H1 (cell line): Measurements from ENCODE around the gene TSR3. TPM values are rescaled to one million over a fixed set of nuclear protein-coding genes. Genes with fewer than 3 reads are reported as not detected.

Experiments used
- CTCF ChIA-PET: fragments of 300-600 bp; sonication (Branson Sonifier 250); formaldehyde crosslinking; loops from one replicate; lab custom pipeline; 2021; ENCODE audit not compliant: partially characterized antibody; lab: Charles Lee
- POLR2A ChIA-PET: fragments of 300-600 bp; sonication (Branson Sonifier 250); formaldehyde crosslinking; loops from one replicate; lab custom pipeline; 2021; ENCODE audit warnings: inconsistent platforms; ENCODE audit not compliant: partially characterized antibody; lab: Charles Lee
- DNase-seq, 2 experiments: peaks; one replicate each; pipeline versions ENCODE4 v3.0.0 to v3.0.0-alpha.2; 2010 to 2022; ENCODE audit warnings: low spot score in 2 of 2, low read depth in 1 of 2, mixed read lengths in 1 of 2
- FAIRE-seq: peaks from 2 replicates; lab custom pipeline; 2011; peaks lifted over from hg19 to GRCh38; lab: Jason Lieb, UNC
- H2AFZ ChIP-seq: 2 replicates; pipeline ENCODE4 v1.8.1; 2012; ENCODE audit warnings: low read length, inconsistent platforms
- H2AK5ac ChIP-seq: 2 replicates; pipeline ENCODE4 v1.6.1; 2013; ENCODE audit warnings: low read depth, low read length
- H2BK120ac ChIP-seq: replicated peaks from 2 replicates; pipeline ENCODE3; 2013; ENCODE audit warnings: low read depth, low read length, inconsistent platforms
- H2BK12ac ChIP-seq: 2 replicates; pipeline ENCODE4 v1.6.1; 2013; ENCODE audit warnings: low read depth, low read length
- H2BK15ac ChIP-seq: 2 replicates; pipeline ENCODE4 v1.6.1; 2013; ENCODE audit warnings: low read length
- H2BK20ac ChIP-seq: 2 replicates; pipeline ENCODE4 v1.6.1; 2013; ENCODE audit warnings: low read length
- H2BK5ac ChIP-seq: 2 replicates; pipeline ENCODE4 v1.6.1; 2013; ENCODE audit warnings: low read depth, low read length
- H3K14ac ChIP-seq: 2 replicates; pipeline ENCODE4 v1.6.1; 2013; ENCODE audit warnings: inconsistent platforms; ENCODE audit not compliant: insufficient read length
- H3K18ac ChIP-seq: 2 replicates; pipeline ENCODE4 v1.6.1; 2013; ENCODE audit warnings: low read length; ENCODE audit errors: extremely low read depth
- H3K23ac ChIP-seq: 2 replicates; pipeline ENCODE4 v1.6.1; 2013; ENCODE audit warnings: inconsistent platforms; ENCODE audit not compliant: insufficient read length
- H3K23me2 ChIP-seq: 2 replicates; pipeline ENCODE4 v1.6.1; 2013; ENCODE audit warnings: low read depth, low read length
- H3K27ac ChIP-seq: 2 replicates; pipeline ENCODE4 v1.6.1; 2011; ENCODE audit warnings: low read depth, low read length, inconsistent platforms
- H3K27me3 ChIP-seq, 4 experiments: replicated peaks in 1 of 4; 1 replicate in 1 of 4; 2 replicates in 3 of 4; pipeline versions ENCODE4 v1.6.1 to v1.8.1; 2011 to 2013; ENCODE audit warnings: low read length in 3 of 4, mild to moderate bottlenecking in 3 of 4, inconsistent platforms in 2 of 4, mixed read lengths in 2 of 4, moderate library complexity in 1 of 4; ENCODE audit not compliant: control insufficient read depth in 3 of 4, insufficient read depth in 3 of 4; ENCODE audit errors: extremely low read depth in 1 of 4
- H3K36me3 ChIP-seq, 4 experiments: 2 replicates each; pipeline versions ENCODE4 v1.6.1 to v1.8.1; 2011 to 2013; ENCODE audit warnings: mild to moderate bottlenecking in 4 of 4, low read length in 3 of 4, moderate library complexity in 2 of 4, control low read depth in 1 of 4, inconsistent platforms in 1 of 4; ENCODE audit not compliant: insufficient read depth in 4 of 4, control insufficient read depth in 2 of 4
- H3K4ac ChIP-seq: replicated peaks from 2 replicates; pipeline ENCODE3; 2013; ENCODE audit warnings: low read length, low read depth, mixed read lengths, inconsistent platforms; ENCODE audit not compliant: insufficient read length
- H3K4me1 ChIP-seq, 4 experiments: replicated peaks in 1 of 4; 1 replicate in 1 of 4; 2 replicates in 3 of 4; pipeline versions ENCODE4 v1.6.1 to v1.8.1; 2011 to 2013; ENCODE audit warnings: low read length in 3 of 4, inconsistent platforms in 2 of 4, mixed read lengths in 1 of 4; ENCODE audit not compliant: insufficient read depth in 4 of 4, control insufficient read depth in 3 of 4
- H3K4me2 ChIP-seq, 2 experiments: 2 replicates each; pipeline versions ENCODE4 v1.6.1 to v1.8.1; 2011 to 2013; ENCODE audit warnings: low read depth in 2 of 2, low read length in 2 of 2, control low read depth in 1 of 2, inconsistent platforms in 1 of 2, mild to moderate bottlenecking in 1 of 2; ENCODE audit not compliant: insufficient read depth in 1 of 2
- H3K4me3 ChIP-seq, 4 experiments: fragments of 200-600, 300-600 bp in 1 of 4; sonication (generic), shearing (Covaris generic), sonication (Bioruptor Twin) in 1 of 4; 2 replicates each; pipeline versions ENCODE4 v1.5.1 to v1.8.1; 2011 to 2016; ENCODE audit warnings: low read length in 4 of 4, low read depth in 3 of 4, control low read depth in 2 of 4, inconsistent platforms in 2 of 4, mild to moderate bottlenecking in 2 of 4, mixed read lengths in 1 of 4, moderate library complexity in 1 of 4; ENCODE audit not compliant: insufficient read depth in 2 of 4; ENCODE audit errors: extremely low read depth in 1 of 4
- H3K56ac ChIP-seq: replicated peaks from 2 replicates; pipeline ENCODE3; 2013; ENCODE audit warnings: low read depth, mild to moderate bottlenecking, mixed read lengths, low read length, inconsistent platforms; ENCODE audit not compliant: insufficient read length
- H3K79me1 ChIP-seq: 2 replicates; pipeline ENCODE4 v1.6.1; 2013; ENCODE audit warnings: low read depth, low read length, control low read depth
- H3K79me2 ChIP-seq, 2 experiments: 2 replicates each; pipeline versions ENCODE4 v1.6.1 to v1.8.1; 2012 to 2013; ENCODE audit warnings: low read length in 2 of 2, mild to moderate bottlenecking in 2 of 2, inconsistent platforms in 1 of 2; ENCODE audit not compliant: insufficient read depth in 2 of 2, control insufficient read depth in 1 of 2
- H3K9ac ChIP-seq, 4 experiments: replicated peaks in 1 of 4; 1 replicate in 1 of 4; 2 replicates in 3 of 4; pipeline versions ENCODE4 v1.6.1 to v1.8.1; 2011 to 2013; ENCODE audit warnings: low read depth in 3 of 4, low read length in 3 of 4, control low read depth in 2 of 4, mild to moderate bottlenecking in 2 of 4, moderate library complexity in 2 of 4, inconsistent platforms in 1 of 4; ENCODE audit errors: extremely low read depth in 1 of 4
- H3K9me3 ChIP-seq, 2 experiments: 2 replicates each; pipeline versions ENCODE4 v1.6.1 to v1.8.1; 2012 to 2013; ENCODE audit warnings: mild to moderate bottlenecking in 2 of 2, moderate library complexity in 2 of 2, control low read depth in 1 of 2, inconsistent platforms in 1 of 2, low read depth in 1 of 2, low read length in 1 of 2, mixed read lengths in 1 of 2; ENCODE audit not compliant: insufficient read depth in 2 of 2
- H4K20me1 ChIP-seq, 2 experiments: replicated peaks in 1 of 2; 2 replicates each; pipeline versions ENCODE3 to v1.8.1; 2011 to 2013; ENCODE audit warnings: inconsistent platforms in 2 of 2, low read length in 2 of 2, mild to moderate bottlenecking in 1 of 2; ENCODE audit not compliant: insufficient read depth in 2 of 2, control insufficient read depth in 1 of 2
- H4K5ac ChIP-seq: 2 replicates; pipeline ENCODE4 v1.6.1; 2013; ENCODE audit warnings: low read length, low read depth, mixed read lengths, inconsistent platforms; ENCODE audit not compliant: insufficient read length
- H4K8ac ChIP-seq: 2 replicates; pipeline ENCODE4 v1.8.0; 2013; ENCODE audit warnings: mild to moderate bottlenecking, moderate library complexity, low read length, inconsistent platforms; ENCODE audit not compliant: insufficient read depth; ENCODE audit errors: extremely low read depth
- H4K91ac ChIP-seq: replicated peaks from 2 replicates; pipeline ENCODE3; 2013; ENCODE audit warnings: low read length, mixed read lengths, inconsistent platforms; ENCODE audit not compliant: insufficient read length
- ATF3 ChIP-seq: IDR thresholded peaks from 2 replicates; pipeline ENCODE4 v1.6.1; 2011; ENCODE audit warnings: low read depth, mild to moderate bottlenecking, low read length; ENCODE audit not compliant: insufficient read depth
- CHD1 ChIP-seq: IDR thresholded peaks from 2 replicates; pipeline ENCODE4 v1.6.1; 2012; ENCODE audit warnings: low read depth, low read length, improper control_type of control experiment
- CREB1 ChIP-seq: IDR thresholded peaks from 2 replicates; pipeline ENCODE4 v1.6.1; 2012; ENCODE audit warnings: inconsistent platforms
- KDM4A ChIP-seq: IDR thresholded peaks from one replicate; pipeline ENCODE4 v1.7.1; 2012; ENCODE audit warnings: low read depth, mild to moderate bottlenecking, moderate library complexity, low read length, inconsistent platforms; ENCODE audit not compliant: severe bottlenecking
- KDM5A ChIP-seq: fragments of 200-600 bp; IDR thresholded peaks from 2 replicates; pipeline ENCODE4 v1.7.1; 2012; ENCODE audit warnings: mild to moderate bottlenecking, low read length, inconsistent platforms, mixed read lengths
- MAFK ChIP-seq: IDR thresholded peaks from 2 replicates; pipeline ENCODE4 v1.6.1; 2012; ENCODE audit warnings: low read depth, mild to moderate bottlenecking, improper control_type of control experiment, low read length
- NANOG ChIP-seq: IDR thresholded peaks from 2 replicates; pipeline ENCODE4 v1.6.1; 2011; ENCODE audit warnings: low read length, low read depth, mild to moderate bottlenecking, inconsistent platforms; ENCODE audit not compliant: insufficient read depth, poor library complexity, severe bottlenecking
- NRF1 ChIP-seq: IDR thresholded peaks from 2 replicates; pipeline ENCODE4 v1.6.1; 2011; ENCODE audit warnings: mild to moderate bottlenecking, low read depth, low read length, improper control_type of control experiment
- PHF8 ChIP-seq: fragments of 200-600 bp; sonication (generic); conservative IDR thresholded peaks from 2 replicates; pipeline ENCODE4 v1.7.1; 2012; ENCODE audit warnings: low read depth, mild to moderate bottlenecking, inconsistent platforms, low read length, moderate library complexity
- POU5F1 ChIP-seq: IDR thresholded peaks from 2 replicates; pipeline ENCODE4 v1.6.1; 2011; ENCODE audit warnings: low read depth, mild to moderate bottlenecking, low read length, moderate library complexity
- RBBP5 ChIP-seq: IDR thresholded peaks from 2 replicates; pipeline ENCODE4 v1.7.1; 2012; ENCODE audit warnings: low read depth, mild to moderate bottlenecking, inconsistent platforms, low read length, moderate library complexity, borderline replicate concordance
- SP4 ChIP-seq: IDR thresholded peaks from 2 replicates; pipeline ENCODE4 v1.6.1; 2012; ENCODE audit warnings: low read length, inconsistent platforms
- TBP ChIP-seq: IDR thresholded peaks from 2 replicates; pipeline ENCODE4 v1.6.1; 2011; ENCODE audit warnings: low read depth, low read length, improper control_type of control experiment
- ZNF274 ChIP-seq: IDR thresholded peaks from 2 replicates; pipeline ENCODE4 v1.7.0; 2012; ENCODE audit warnings: low read length, borderline replicate concordance; ENCODE audit errors: extremely low read depth
- WGBS, 2 experiments: shearing (Covaris generic) in 1 of 2; methylation state at CpG; one replicate each; pipeline versions ENCODE4 v1.1.6 to v1.1.7; 2013 to 2015; ENCODE audit warnings: low lambda C conversion rate in 2 of 2, mixed read lengths in 2 of 2, inconsistent platforms in 1 of 2, low coverage in 1 of 2, missing lambda C conversion rate in 1 of 2; ENCODE audit not compliant: insufficient replicate concordance in 2 of 2, insufficient coverage in 1 of 2, insufficient read length in 1 of 2; ENCODE audit errors: extremely low coverage in 1 of 2, missing lambda C conversion rate in 1 of 2; 5-methylcytosine and 5-hydroxymethylcytosine counted together
- polyA plus RNA-seq, 7 experiments: library from polyadenylated mRNA; depleted of rRNA in 3 of 7; stranded (reverse) in 5 of 7; unstranded in 2 of 7; fragments of >200 nt in 5 of 7; fragments of 200-250 nt in 2 of 7; gene quantifications; 1 replicate in 5 of 7; 2 replicates in 1 of 7; 4 replicates in 1 of 7; pipeline versions ENCODE4 v1.2.1 to v1.2.3, GENCODE V29; 2011 to 2013; ENCODE audit warnings: missing spikeins in 2 of 7, mixed read lengths in 2 of 7
- total RNA-seq: library from RNA; stranded (reverse); fragmentation: NEBNext Ultra II Directional; extraction: Animal tissue kit (Norgen Biotek cat#: 25700); gene quantifications from 2 replicates; pipeline ENCODE4 v1.2.1, GENCODE V29; 2021

TSR3 gene
- total and polyA plus RNA-seq, 2 of the 8 experiments (the other 6 are each of a cell fraction or from before 2014, with no cell fraction given), result 43.1 to 52.3 TPM

DNA sequence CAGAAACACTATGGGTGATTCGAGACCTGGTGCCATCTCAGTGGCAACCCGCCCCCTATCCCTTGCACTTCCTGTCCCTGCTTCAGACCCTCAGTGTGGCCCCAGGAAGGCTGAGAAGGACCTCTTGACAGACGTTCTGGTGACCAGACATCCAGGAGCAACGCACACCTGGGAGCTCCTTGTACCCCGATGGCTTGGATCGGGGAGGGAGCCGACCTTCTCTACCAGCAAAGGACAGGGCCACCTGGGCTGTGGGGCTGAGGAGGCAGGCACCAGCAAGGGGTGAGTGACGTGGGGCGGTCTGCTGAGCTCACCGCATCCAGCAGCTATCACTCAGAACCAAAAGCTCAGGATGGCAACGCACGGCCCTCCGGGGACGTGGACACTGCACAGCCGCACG lies 35.7 kb upstream of the TSR3 start:
- no peak overlapping the region for H2AFZ ChIP-seq
- DNase-seq, result no peak
- no peaks in the 10 kb centered on the region for H3K4me1 ChIP-seq
- no peak overlapping the region for H3K56ac ChIP-seq
- no peaks in the 10 kb centered on the region for H3K27me3 ChIP-seq
- no peak overlapping the region for H2BK120ac ChIP-seq
- H3K79me2 ChIP-seq, result no peaks in the 10 kb centered on the region
- 0 out of 2 replicates have a peak overlapping the region, but pooled peaks have one; percentile 25 for H4K8ac ChIP-seq
- no peak overlapping the region for H3K4ac ChIP-seq
- no peak for FAIRE-seq
- peaks cover 0 to 1% of the 10 kb centered on the region in 2 experiments for H4K20me1 ChIP-seq
- no peaks in the 10 kb centered on the region for H3K9me3 ChIP-seq
- 83% methylated on average over 10 of the region's 16 CpGs; no CpG with 5 or more reads in 1 of the 2 experiments for WGBS, 2 experiments
- H3K23me2 ChIP-seq, result no peaks in the 10 kb centered on the region
- H4K91ac ChIP-seq, result no peak overlapping the region
- H3K14ac ChIP-seq, result no peak overlapping the region
- H3K4me3 ChIP-seq, result no peak overlapping the region
- H2BK15ac ChIP-seq, result no peak overlapping the region
- H3K79me1 ChIP-seq, result no peaks in the 10 kb centered on the region
- no peak overlapping the region for H2BK20ac ChIP-seq
- CTCF ChIA-PET, result interaction anchor here (1.1 to 4.0 kb wide), 3 partner anchors 14 to 40 kb away, joined by 3 to 18 read pairs (median 5); no protein-coding TSS in a partner anchor
- no peak overlapping the region for H3K23ac ChIP-seq
- no peak overlapping the region for H2AK5ac ChIP-seq
- H3K27ac ChIP-seq, result no peak overlapping the region
- H3K36me3 ChIP-seq, result peaks cover 0 to 4% (median 1%) of the 10 kb centered on the region in 4 experiments; a peak in 4 of 8 replicates
- no peak overlapping the region for H3K9ac ChIP-seq
- H4K5ac ChIP-seq, result no peak overlapping the region
- H3K4me2 ChIP-seq, result no peak overlapping the region
- H3K18ac ChIP-seq, result no peak overlapping the region
- POLR2A ChIA-PET, result interaction anchor here (0.7 to 2.4 kb wide), 3 partner anchors 9 to 202 kb away, joined by 4 to 7 read pairs (median 5); no protein-coding TSS in a partner anchor
- H2BK5ac ChIP-seq, result no peak overlapping the region
- no peak overlapping the region for H2BK12ac ChIP-seq
- TF ChIP-seq CHD1 (no peak), CREB1 (no peak), NANOG (no peak), NRF1 (no peak), KDM5A (no peak), SP4 (no peak), TBP (no peak), ATF3 (no peak), KDM4A (no peak), RBBP5 (no peak), ZNF274 (no peak), POU5F1 (no peak), PHF8 (no peak), MAFK (no peak)
